ENCODE results near the gene SLC9C1. TPM values are rescaled to one million over a fixed set of nuclear protein-coding genes. Genes with fewer than 3 reads are reported as not detected.

SLC9C1 gene
- total and polyA plus RNA-seq, 2 of the 4 experiments (the other 2 are of a cell fraction) = not detected

DNA sequence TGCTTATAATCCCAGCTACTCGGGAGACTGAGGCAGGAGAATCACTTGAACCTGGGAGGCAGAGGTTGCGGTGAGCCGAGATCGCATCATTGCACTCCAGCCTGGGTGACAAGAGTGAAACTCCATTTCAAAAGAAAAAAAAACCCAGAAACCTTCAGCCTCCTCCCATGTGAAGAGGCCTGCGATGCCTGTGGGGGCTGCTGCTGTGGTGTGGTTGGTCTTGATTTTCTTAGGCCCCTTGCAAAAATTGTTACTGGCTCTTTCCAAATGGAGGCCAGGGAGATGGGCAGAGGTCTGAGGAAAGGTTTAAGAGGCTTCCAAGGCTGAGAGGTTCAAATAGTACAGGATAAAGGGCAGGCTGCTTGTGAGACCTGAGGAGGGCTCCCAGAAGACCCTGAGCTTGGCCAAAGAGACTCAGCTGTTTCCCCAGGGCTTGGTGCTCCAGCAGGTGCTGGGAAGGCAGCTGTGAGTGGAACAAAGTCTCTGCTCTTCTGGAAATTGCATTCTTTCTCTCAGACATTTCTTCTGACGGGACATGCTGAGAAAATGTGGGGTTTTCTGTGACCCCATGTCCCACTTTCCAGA, 179.3 kb downstream of the SLC9C1 start:
- no peaks in the 10 kb centered on the region for H3K9me3 ChIP-seq (ENCODE audit: control insufficient read depth, insufficient read depth, low read length)
- no TSS peak for BruUV-seq (replicated peaks)
- no peaks in the 10 kb centered on the region for H3K9me1 ChIP-seq (ENCODE audit: insufficient read depth, low read length)
- no peak overlapping the region for H3K23ac ChIP-seq (ENCODE audit: low read depth, low read length)
- POLR2A ChIA-PET (ENCODE audit: unreplicated experiment) = no interaction called here
- dilution Hi-C loops (cut with HindIII; ENCODE audit: low sequenced_read_pairs, unreplicated experiment) = no loop called here
- peaks cover 5% of the 10 kb centered on the region for H3K36me3 ChIP-seq (ENCODE audit: control insufficient read depth, insufficient read depth, low read length)
- H3K79me1 ChIP-seq (ENCODE audit: low read depth in 1 of 2, low read length in 2 of 2) = peaks cover 0 to 5% of the 10 kb centered on the region in 2 experiments; a peak in 1 of 4 replicates
- H2AK5ac ChIP-seq (ENCODE audit: low read depth, low read length) = no peak overlapping the region
- TF ChIP-seq MAFK (IDR thresholded peaks at IDR 0.05; ENCODE audit: low read depth, low read length) = no peak
- TF ChIP-seq FOS (IDR thresholded peaks at IDR 0.05; ENCODE audit: low read depth, low read length) = no peak
- no peak for TF ChIP-seq CHD1 (IDR thresholded peaks at IDR 0.05; ENCODE audit: low read depth, low read length)
- TF ChIP-seq RFX5 (IDR thresholded peaks at IDR 0.05; ENCODE audit: low read depth, low read length) = no peak
- TF ChIP-seq, protein P1, sequence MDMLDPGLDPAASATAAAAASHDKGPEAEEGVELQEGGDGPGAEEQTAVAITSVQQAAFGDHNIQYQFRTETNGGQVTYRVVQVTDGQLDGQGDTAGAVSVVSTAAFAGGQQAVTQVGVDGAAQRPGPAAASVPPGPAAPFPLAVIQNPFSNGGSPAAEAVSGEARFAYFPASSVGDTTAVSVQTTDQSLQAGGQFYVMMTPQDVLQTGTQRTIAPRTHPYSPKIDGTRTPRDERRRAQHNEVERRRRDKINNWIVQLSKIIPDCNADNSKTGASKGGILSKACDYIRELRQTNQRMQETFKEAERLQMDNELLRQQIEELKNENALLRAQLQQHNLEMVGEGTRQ (IDR thresholded peaks at IDR 0.05; ENCODE audit: low read depth, low read length) = no peak
- no peak for TF ChIP-seq RCOR1 (IDR thresholded peaks at IDR 0.05; ENCODE audit: insufficient replicate concordance, low read length)
- no peak for TF ChIP-seq BHLHE40 (IDR thresholded peaks at IDR 0.05; ENCODE audit: low read depth, low read length)
- TF ChIP-seq, protein P2, sequence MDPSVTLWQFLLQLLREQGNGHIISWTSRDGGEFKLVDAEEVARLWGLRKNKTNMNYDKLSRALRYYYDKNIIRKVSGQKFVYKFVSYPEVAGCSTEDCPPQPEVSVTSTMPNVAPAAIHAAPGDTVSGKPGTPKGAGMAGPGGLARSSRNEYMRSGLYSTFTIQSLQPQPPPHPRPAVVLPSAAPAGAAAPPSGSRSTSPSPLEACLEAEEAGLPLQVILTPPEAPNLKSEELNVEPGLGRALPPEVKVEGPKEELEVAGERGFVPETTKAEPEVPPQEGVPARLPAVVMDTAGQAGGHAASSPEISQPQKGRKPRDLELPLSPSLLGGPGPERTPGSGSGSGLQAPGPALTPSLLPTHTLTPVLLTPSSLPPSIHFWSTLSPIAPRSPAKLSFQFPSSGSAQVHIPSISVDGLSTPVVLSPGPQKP (IDR thresholded peaks at IDR 0.05; ENCODE audit: borderline replicate concordance, low read depth, low read length) = no peak
- TF ChIP-seq POLR2A (IDR thresholded peaks at IDR 0.05; ENCODE audit: low read depth, low read length) = no peak
- no peak for TF ChIP-seq RAD21 (IDR thresholded peaks at IDR 0.05; ENCODE audit: low read length)
- TF ChIP-seq, protein P3, sequence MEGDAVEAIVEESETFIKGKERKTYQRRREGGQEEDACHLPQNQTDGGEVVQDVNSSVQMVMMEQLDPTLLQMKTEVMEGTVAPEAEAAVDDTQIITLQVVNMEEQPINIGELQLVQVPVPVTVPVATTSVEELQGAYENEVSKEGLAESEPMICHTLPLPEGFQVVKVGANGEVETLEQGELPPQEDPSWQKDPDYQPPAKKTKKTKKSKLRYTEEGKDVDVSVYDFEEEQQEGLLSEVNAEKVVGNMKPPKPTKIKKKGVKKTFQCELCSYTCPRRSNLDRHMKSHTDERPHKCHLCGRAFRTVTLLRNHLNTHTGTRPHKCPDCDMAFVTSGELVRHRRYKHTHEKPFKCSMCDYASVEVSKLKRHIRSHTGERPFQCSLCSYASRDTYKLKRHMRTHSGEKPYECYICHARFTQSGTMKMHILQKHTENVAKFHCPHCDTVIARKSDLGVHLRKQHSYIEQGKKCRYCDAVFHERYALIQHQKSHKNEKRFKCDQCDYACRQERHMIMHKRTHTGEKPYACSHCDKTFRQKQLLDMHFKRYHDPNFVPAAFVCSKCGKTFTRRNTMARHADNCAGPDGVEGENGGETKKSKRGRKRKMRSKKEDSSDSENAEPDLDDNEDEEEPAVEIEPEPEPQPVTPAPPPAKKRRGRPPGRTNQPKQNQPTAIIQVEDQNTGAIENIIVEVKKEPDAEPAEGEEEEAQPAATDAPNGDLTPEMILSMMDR (conservative IDR thresholded peaks at IDR 0.05; ENCODE audit: low read depth, low read length) = no peak
- TF ChIP-seq MXI1 (IDR thresholded peaks at IDR 0.05; ENCODE audit: borderline replicate concordance, low read depth, low read length) = no peak
- no peak for TF ChIP-seq NFE2L2 (IDR thresholded peaks at IDR 0.05; ENCODE audit: low read depth, low read length)
- no peak for TF ChIP-seq SMC3 (IDR thresholded peaks at IDR 0.05; ENCODE audit: low read depth, low read length)
- no peak for TF ChIP-seq MAZ (IDR thresholded peaks at IDR 0.05; ENCODE audit: borderline replicate concordance, low read depth, low read length)
- no peak for TF ChIP-seq CEBPB (IDR thresholded peaks at IDR 0.05; ENCODE audit: low read depth, low read length)
- no peak overlapping the region for H3K4me2 ChIP-seq (ENCODE audit: low read depth, low read length)
- no peak overlapping the region for H2BK15ac ChIP-seq (ENCODE audit: low read depth, low read length)
- H2BK20ac ChIP-seq (ENCODE audit: low read depth, low read length) = no peak overlapping the region
- H3K4ac ChIP-seq (ENCODE audit: low read depth, low read length) = no peak overlapping the region
- intact Hi-C loops (cut with micrococcal nuclease) = no loop called here
- CTCF ChIA-PET = no interaction called here
- DNase-seq (no peak), ATAC-seq (ENCODE audit: low read depth) (no peak)
- no peak overlapping the region for H2BK5ac ChIP-seq (ENCODE audit: low read depth, low read length, poor library complexity, severe bottlenecking)
- H2AK9ac ChIP-seq (replicated peaks; ENCODE audit: low read depth, low read length, poor library complexity) = no peak overlapping the region
- in situ Hi-C loops (cut with MboI; ENCODE audit: low sequenced_read_pairs) = no loop called here
- no peak overlapping the region for H2AFZ ChIP-seq (replicated peaks; ENCODE audit: low read length, poor library complexity)
- no peaks in the 10 kb centered on the region for H3K27me3 ChIP-seq (ENCODE audit: control insufficient read depth, insufficient read depth, low read length)
- no peak overlapping the region for H3K18ac ChIP-seq (ENCODE audit: low read depth, low read length)
- no CpG with 5 or more reads among the region's 6 CpGs for WGBS, 2 experiments (ENCODE audit: extremely low coverage in 2 of 2, insufficient read length in 1 of 2)
- H2BK120ac ChIP-seq (ENCODE audit: low read depth, low read length) = no peak overlapping the region
- no peak overlapping the region for H3K4me3 ChIP-seq (ENCODE audit: insufficient read depth, low read depth, low read length)
- H3K14ac ChIP-seq (replicated peaks; ENCODE audit: low read depth, low read length) = no peak overlapping the region
- no peak overlapping the region for H4K5ac ChIP-seq (ENCODE audit: low read depth, low read length)
- no peak overlapping the region for H3K9ac ChIP-seq (ENCODE audit: low read depth, low read length)
- no peak overlapping the region for H4K8ac ChIP-seq (ENCODE audit: low read depth in 2 of 2, low read length in 2 of 2)
- no peaks in the 10 kb centered on the region for H4K20me1 ChIP-seq (ENCODE audit: insufficient read depth, low read length)
- no peaks in the 10 kb centered on the region for H3K4me1 ChIP-seq (ENCODE audit: control insufficient read depth, insufficient read depth, low read length)
- H3K27ac ChIP-seq (ENCODE audit: insufficient read depth, low read length) = no peak overlapping the region
- H3K56ac ChIP-seq (ENCODE audit: extremely low read depth, insufficient read depth, low read length) = no peak overlapping the region
- no peak overlapping the region for H4K91ac ChIP-seq (ENCODE audit: insufficient read depth, low read depth, low read length)

Measured in IMR-90 (cell line).